Liver (tissue), 9 donors: ENCODE data around the gene CACNA1I. TPM values are rescaled to one million over a fixed set of nuclear protein-coding genes. Genes with fewer than 3 reads are reported as not detected.

ENCODE experiments used
- DNase-seq: peaks from one replicate; pipeline ENCODE4 v3.0.0-alpha.2; 2017; ENCODE audit warnings: low spot score
- H3K27ac ChIP-seq, 2 donors: one replicate each; pipeline ENCODE4 v1.7.0; 2013; ENCODE audit warnings: inconsistent platforms in 2 of 2, low read length in 2 of 2, control low read depth in 1 of 2, low read depth in 1 of 2, mild to moderate bottlenecking in 1 of 2
- H3K27me3 ChIP-seq, 4 donors: one replicate each; pipeline versions ENCODE4 v1.6.1 to v1.7.0; 2013; ENCODE audit warnings: low read length in 3 of 4, inconsistent platforms in 1 of 4, mild to moderate bottlenecking in 1 of 4, moderate library complexity in 1 of 4; ENCODE audit not compliant: control insufficient read depth in 4 of 4, insufficient read depth in 4 of 4
- H3K36me3 ChIP-seq, 4 donors: one replicate each; pipeline versions ENCODE4 v1.6.1 to v1.7.0; 2013; ENCODE audit warnings: low read length in 3 of 4, mild to moderate bottlenecking in 3 of 4, low read depth in 1 of 4, moderate library complexity in 1 of 4; ENCODE audit not compliant: control insufficient read depth in 4 of 4, insufficient read depth in 3 of 4
- H3K4me1 ChIP-seq, 4 donors: one replicate each; pipeline versions ENCODE4 v1.6.1 to v1.7.0; 2013; ENCODE audit warnings: low read length in 3 of 4, mild to moderate bottlenecking in 3 of 4, moderate library complexity in 1 of 4; ENCODE audit not compliant: control insufficient read depth in 4 of 4, insufficient read depth in 4 of 4
- H3K4me3 ChIP-seq, 3 donors: one replicate each; pipeline versions ENCODE4 v1.6.1 to v1.7.0; 2013; ENCODE audit warnings: low read length in 3 of 3, control low read depth in 1 of 3, low read depth in 1 of 3, mild to moderate bottlenecking in 1 of 3
- H3K9ac ChIP-seq, 2 donors: one replicate each; pipeline ENCODE4 v1.7.0; 2013; ENCODE audit warnings: low read length in 2 of 2, mild to moderate bottlenecking in 2 of 2, moderate library complexity in 2 of 2, control low read depth in 1 of 2, low read depth in 1 of 2
- H3K9me3 ChIP-seq, 4 donors: one replicate each; pipeline versions ENCODE4 v1.6.1 to v1.7.0; 2013; ENCODE audit warnings: low read length in 3 of 4; ENCODE audit not compliant: control insufficient read depth in 4 of 4
- ATF3 ChIP-seq: IDR thresholded peaks from 2 replicates; pipeline ENCODE4 v1.6.1; 2016; ENCODE audit warnings: antibody characterized with exemption
- EGR1 ChIP-seq, 2 donors: IDR thresholded peaks; 2 replicates each; pipeline ENCODE4 v1.6.1; 2016 to 2018; ENCODE audit warnings: antibody characterized with exemption in 2 of 2, low read depth in 2 of 2
- FOXA2 ChIP-seq: IDR thresholded peaks from 2 replicates; pipeline ENCODE4 v1.6.1; 2016; ENCODE audit warnings: antibody characterized with exemption
- NR2F2 ChIP-seq: IDR thresholded peaks from 2 replicates; pipeline ENCODE4 v1.6.1; 2016; ENCODE audit warnings: antibody characterized with exemption
- RAD21 ChIP-seq, 2 donors: IDR thresholded peaks; 2 replicates each; pipeline ENCODE4 v1.6.1; 2016; ENCODE audit warnings: antibody characterized with exemption in 2 of 2, mild to moderate bottlenecking in 2 of 2
- REST ChIP-seq: IDR thresholded peaks from 2 replicates; pipeline ENCODE4 v1.6.1; 2016; ENCODE audit warnings: antibody characterized with exemption, mild to moderate bottlenecking
- RXRA ChIP-seq, 2 donors: IDR thresholded peaks; 2 replicates each; pipeline ENCODE4 v1.6.1; 2017 to 2018; ENCODE audit warnings: antibody characterized with exemption in 2 of 2, mild to moderate bottlenecking in 1 of 2
- SP1 ChIP-seq: IDR thresholded peaks from 2 replicates; pipeline ENCODE4 v1.6.1; 2018; ENCODE audit warnings: antibody characterized with exemption, mild to moderate bottlenecking
- ZBTB33 ChIP-seq: IDR thresholded peaks from 2 replicates; pipeline ENCODE4 v1.6.1; 2016; ENCODE audit warnings: antibody characterized with exemption
- whole genome bisulfite sequencing: extraction: QIAGEN DNeasy Blood & Tissue Kit; methylation state at CpG from one replicate; pipeline ENCODE4 v1.1.7; 2013; 5-methylcytosine and 5-hydroxymethylcytosine counted together
- polyA plus RNA-seq, 2 donors: library from polyadenylated mRNA; stranded (reverse) in 1 of 2; unstranded in 1 of 2; fragments of 200-250 nt in 1 of 2; fragments of >200 nt in 1 of 2; fragmentation: Nextera tagmentation in 1 of 2; extraction: Ambion mirVana in 1 of 2; gene quantifications; one replicate each; pipeline versions ENCODE4 v1.2.1 to v1.2.3, GENCODE V29; 2013 to 2015
- total RNA-seq, 2 donors: library from RNA; depleted of rRNA; stranded (reverse); fragments of >200 nt; gene quantifications; one replicate each; pipeline ENCODE4 v1.2.3, GENCODE V29; 2014
- TF ChIP-seq, protein P1 (sequence below): fragments of 150-350 bp; IDR thresholded peaks from 2 replicates; pipeline ENCODE4 v1.5.1; 2017; ENCODE audit warnings: improper control_type of control experiment, low read depth, low read length; ENCODE audit not compliant: missing input control
- TF ChIP-seq, protein P2 (sequence below): IDR thresholded peaks from 2 replicates; pipeline ENCODE4 v1.6.1; 2016; ENCODE audit warnings: antibody characterized with exemption
- donor health status: healthy.
- donor health status: healthy.
- donor health status: healthy.
- donor health status: healthy.
- donor health status: healthy.

Gene CACNA1I
- total and polyA plus RNA-seq, 4 donors, result under 0.01 to 0.14 (median 0.01) TPM; not detected in 1

DNA sequence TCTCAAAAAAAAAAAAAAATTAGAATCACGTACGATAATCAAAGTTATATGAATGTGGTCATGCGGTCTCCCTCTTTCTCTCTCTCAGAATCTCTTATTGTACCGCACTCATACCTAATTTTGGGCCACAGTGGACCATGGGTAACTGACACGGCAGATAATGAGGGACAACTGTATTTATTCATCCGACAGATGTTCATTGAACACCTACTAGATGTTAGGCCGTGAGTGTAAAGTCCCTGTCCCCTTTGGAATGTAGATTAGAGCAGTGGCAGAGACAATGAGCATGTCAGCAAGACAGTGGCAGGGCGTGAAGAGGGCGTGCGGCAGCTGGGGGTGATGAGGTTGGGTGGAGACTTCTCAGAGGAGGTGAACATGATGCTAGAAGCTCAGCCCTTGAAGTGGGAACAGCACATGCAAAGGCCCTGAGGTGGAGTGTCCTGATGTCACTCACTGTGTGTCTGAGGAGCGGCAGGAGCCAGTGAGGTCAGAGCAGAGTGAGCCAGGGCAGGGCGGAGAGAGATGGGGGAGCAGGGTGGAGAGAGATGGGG lies 25.1 kb downstream of the CACNA1I start:
- Histone ChIP-seq H3K36me3 (no peaks in the 10 kb centered on the region), H3K9me3 (no peaks in the 10 kb centered on the region), H3K27ac (no peak overlapping the region), H3K9ac (no peak overlapping the region), H3K27me3 (peaks cover 0 to 6% (median 0%) of the 10 kb centered on the region in 4 donors), H3K4me3 (no peak overlapping the region), H3K4me1 (peaks cover 0 to 2% (median 0%) of the 10 kb centered on the region in 4 donors)
- no peak for DNase-seq
- TF ChIP-seq RAD21 (IDR thresholded peaks at IDR 0.05) (no peak), ZBTB33 (no peak), RXRA (IDR thresholded peaks at IDR 0.05) (no peak), REST (no peak), FOXA2 (no peak), SP1 (no peak), ATF3 (no peak), EGR1 (IDR thresholded peaks at IDR 0.05; ENCODE audit: low read depth in 2 of 2) (no peak), NR2F2 (no peak)
- TF ChIP-seq, protein P1, sequence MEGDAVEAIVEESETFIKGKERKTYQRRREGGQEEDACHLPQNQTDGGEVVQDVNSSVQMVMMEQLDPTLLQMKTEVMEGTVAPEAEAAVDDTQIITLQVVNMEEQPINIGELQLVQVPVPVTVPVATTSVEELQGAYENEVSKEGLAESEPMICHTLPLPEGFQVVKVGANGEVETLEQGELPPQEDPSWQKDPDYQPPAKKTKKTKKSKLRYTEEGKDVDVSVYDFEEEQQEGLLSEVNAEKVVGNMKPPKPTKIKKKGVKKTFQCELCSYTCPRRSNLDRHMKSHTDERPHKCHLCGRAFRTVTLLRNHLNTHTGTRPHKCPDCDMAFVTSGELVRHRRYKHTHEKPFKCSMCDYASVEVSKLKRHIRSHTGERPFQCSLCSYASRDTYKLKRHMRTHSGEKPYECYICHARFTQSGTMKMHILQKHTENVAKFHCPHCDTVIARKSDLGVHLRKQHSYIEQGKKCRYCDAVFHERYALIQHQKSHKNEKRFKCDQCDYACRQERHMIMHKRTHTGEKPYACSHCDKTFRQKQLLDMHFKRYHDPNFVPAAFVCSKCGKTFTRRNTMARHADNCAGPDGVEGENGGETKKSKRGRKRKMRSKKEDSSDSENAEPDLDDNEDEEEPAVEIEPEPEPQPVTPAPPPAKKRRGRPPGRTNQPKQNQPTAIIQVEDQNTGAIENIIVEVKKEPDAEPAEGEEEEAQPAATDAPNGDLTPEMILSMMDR, result no peak
- TF ChIP-seq, protein P2, sequence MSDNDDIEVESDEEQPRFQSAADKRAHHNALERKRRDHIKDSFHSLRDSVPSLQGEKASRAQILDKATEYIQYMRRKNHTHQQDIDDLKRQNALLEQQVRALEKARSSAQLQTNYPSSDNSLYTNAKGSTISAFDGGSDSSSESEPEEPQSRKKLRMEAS, result no peak
- WGBS, result 68% methylated on average over 12 of the region's 12 CpGs

DNA sequence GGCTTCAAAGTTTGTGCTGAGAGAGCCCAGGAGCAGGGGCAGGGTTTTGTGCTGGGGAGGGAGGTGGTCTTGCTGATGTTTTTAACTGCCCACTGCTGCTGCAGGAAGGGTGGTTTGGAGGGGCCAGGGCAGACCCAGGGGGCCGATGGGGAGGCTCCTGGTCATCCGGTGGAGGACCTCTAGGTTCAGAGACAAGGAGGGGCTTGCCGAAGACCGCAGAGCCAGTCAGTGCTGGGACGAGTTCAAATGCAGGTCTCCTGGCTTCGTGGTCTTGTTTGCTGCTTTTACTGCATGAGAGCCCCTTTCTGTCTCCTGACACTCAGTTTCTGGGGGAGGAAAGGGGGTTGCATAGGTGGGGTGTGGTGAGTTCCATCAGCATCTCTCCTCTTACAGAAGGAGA lies 26.0 kb downstream of the CACNA1I start:
- TF ChIP-seq ATF3, result no peak
- TF ChIP-seq, protein P2, result no peak
- TF ChIP-seq, protein P1, result no peak
- peaks cover 0 to 2% (median 0%) of the 10 kb centered on the region in 4 donors for H3K4me1 ChIP-seq
- 56% methylated on average over 6 of the region's 6 CpGs for WGBS
- DNase-seq, result no peak
- no peak overlapping the region for H3K4me3 ChIP-seq
- no peaks in the 10 kb centered on the region for H3K9me3 ChIP-seq
- H3K9ac ChIP-seq, result no peak overlapping the region
- peaks cover 0 to 6% (median 0%) of the 10 kb centered on the region in 4 donors for H3K27me3 ChIP-seq
- no peak overlapping the region for H3K27ac ChIP-seq
- H3K36me3 ChIP-seq, result no peaks in the 10 kb centered on the region
